IPS-20b (cell line): ENCODE data around the gene VGF.
"Not testable (repeated sequence)": the region's sequence is repeated elsewhere in the genome, so short reads cannot be mapped to it uniquely, and the experiment has no call there.

ENCODE experiments used
- H3K27ac ChIP-seq: one replicate; pipeline ENCODE4 v1.5.1; 2013; ENCODE audit warnings: low read length
- H3K27me3 ChIP-seq: 2 replicates; pipeline ENCODE4 v1.6.1; 2013; ENCODE audit warnings: mild to moderate bottlenecking, low read length, inconsistent platforms; ENCODE audit not compliant: insufficient read depth
- H3K36me3 ChIP-seq: 2 replicates; pipeline ENCODE4 v1.6.1; 2013; ENCODE audit warnings: low read depth, mild to moderate bottlenecking, inconsistent platforms, low read length, moderate library complexity; ENCODE audit not compliant: insufficient read depth
- H3K4me1 ChIP-seq: 2 replicates; pipeline ENCODE4 v1.6.1; 2013; ENCODE audit warnings: mild to moderate bottlenecking, control low read depth, inconsistent platforms, low read length, moderate library complexity; ENCODE audit not compliant: insufficient read depth
- H3K4me3 ChIP-seq: 2 replicates; pipeline ENCODE4 v1.5.1; 2013; ENCODE audit warnings: mild to moderate bottlenecking, low read length, inconsistent platforms
- H3K9ac ChIP-seq: 2 replicates; pipeline ENCODE4 v1.6.1; 2013; ENCODE audit warnings: low read depth, mild to moderate bottlenecking, inconsistent platforms, low read length, moderate library complexity
- H3K9me3 ChIP-seq: 2 replicates; pipeline ENCODE4 v1.6.1; 2013; ENCODE audit warnings: mild to moderate bottlenecking, low read depth, low read length, inconsistent platforms; ENCODE audit not compliant: insufficient read depth

The VGF gene

GRCh38 chr7:101153969-101154692 is 11.2 kb downstream of the VGF start, which contains the start of gene AP1S1:
TSS of gene AP1S1 (plus strand) at chr7:101154476. CDS start at chr7:101154515, 39 bp downstream.
- Histone ChIP-seq H3K27ac (no peak within 1 kb of the TSS), H3K27me3 (peaks cover 10% of the 10 kb centered on the region; the same call in 1 of the 2 replicates), H3K36me3 (peaks cover 5% of the 10 kb centered on the region; the same call in 1 of the 2 replicates), H3K4me1 (peaks cover 19% of the 10 kb centered on the region), H3K9me3 (no peaks in the 10 kb centered on the region), H3K4me3 (peak within 1 kb of the TSS; percentile 82), H3K9ac (peak within 1 kb of the TSS; percentile 85; the same call in 1 of the 2 replicates)

- H3K4me1 ChIP-seq: peaks cover 18% of the 10 kb centered on the region
- H3K27ac ChIP-seq: no peak overlapping the region
- no peak overlapping the region for H3K4me3 ChIP-seq
- peaks cover 10% of the 10 kb centered on the region; the same call in 1 of the 2 replicates for H3K27me3 ChIP-seq
- H3K9ac ChIP-seq: no peak overlapping the region
- no peaks in the 10 kb centered on the region for H3K9me3 ChIP-seq
- no peaks in the 10 kb centered on the region for H3K36me3 ChIP-seq
These were observed 13.3 kb downstream of the VGF start for GRCh38 chr7:101151908-101152651.

- peaks cover 8% of the 10 kb centered on the region; the same call in 1 of the 2 replicates for H3K36me3 ChIP-seq
- peaks cover 3% of the 10 kb centered on the region for H3K4me1 ChIP-seq
- H3K27ac ChIP-seq: no peak overlapping the region
- H3K4me3 ChIP-seq: no peak overlapping the region
- H3K9ac ChIP-seq: no peak overlapping the region
- no peaks in the 10 kb centered on the region for H3K9me3 ChIP-seq
- no peaks in the 10 kb centered on the region for H3K27me3 ChIP-seq
These were observed 24.5 kb downstream of the VGF start for GRCh38 chr7:101140746-101141382.

GRCh38 chr7:101140339-101140699 is 25.1 kb downstream of the VGF start:
- H3K27ac ChIP-seq: no peak overlapping the region
- H3K9ac ChIP-seq: no peak overlapping the region

GRCh38 chr7:101138213-101138870 is 27.0 kb downstream of the VGF start:
- H3K4me3 ChIP-seq: 0 out of 2 replicates have a peak overlapping the region, but pooled peaks have one; percentile 27
- H3K27me3 ChIP-seq: no peaks in the 10 kb centered on the region
- peak overlapping the region; percentile 3; the same call in 1 of the 2 replicates for H3K9ac ChIP-seq
- peaks cover 3% of the 10 kb centered on the region for H3K4me1 ChIP-seq
- peaks cover 8% of the 10 kb centered on the region; the same call in 1 of the 2 replicates for H3K36me3 ChIP-seq
- H3K27ac ChIP-seq: no peak overlapping the region
- no peaks in the 10 kb centered on the region for H3K9me3 ChIP-seq

More at GRCh38 chr7:101140339-101140699, 25.1 kb downstream of the VGF start:
- H3K9me3 ChIP-seq: no peaks in the 10 kb centered on the region
- H3K36me3 ChIP-seq: peaks cover 8% of the 10 kb centered on the region; the same call in 1 of the 2 replicates
- H3K4me3 ChIP-seq: no peak overlapping the region
- peaks cover 3% of the 10 kb centered on the region for H3K4me1 ChIP-seq
- H3K27me3 ChIP-seq: no peaks in the 10 kb centered on the region

- no peaks in the 10 kb centered on the region for H3K9me3 ChIP-seq
- no peak overlapping the region for H3K9ac ChIP-seq
- peaks cover 8% of the 10 kb centered on the region; the same call in 1 of the 2 replicates for H3K36me3 ChIP-seq
- H3K27ac ChIP-seq: no peak overlapping the region
- H3K4me1 ChIP-seq: peaks cover 3% of the 10 kb centered on the region
- H3K4me3 ChIP-seq: no peak overlapping the region
- H3K27me3 ChIP-seq: no peaks in the 10 kb centered on the region
These were observed 27.6 kb downstream of the VGF start for GRCh38 chr7:101137651-101138212.

- no peak overlapping the region for H3K27ac ChIP-seq
- H3K9ac ChIP-seq: peak overlapping the region; percentile 14; the same call in 1 of the 2 replicates
- H3K4me3 ChIP-seq: no peak overlapping the region
- H3K9me3 ChIP-seq: no peaks in the 10 kb centered on the region
- no peaks in the 10 kb centered on the region; the same call in 1 of the 2 replicates for H3K4me1 ChIP-seq
- H3K27me3 ChIP-seq: no peaks in the 10 kb centered on the region
- peaks cover 8% of the 10 kb centered on the region; the same call in 1 of the 2 replicates for H3K36me3 ChIP-seq
These were observed 30.9 kb downstream of the VGF start for GRCh38 chr7:101134399-101134980.

GRCh38 chr7:101133621-101134398 is 31.6 kb downstream of the VGF start:
- Histone ChIP-seq H3K36me3 (peaks cover 8% of the 10 kb centered on the region; the same call in 1 of the 2 replicates), H3K9ac (no peak overlapping the region; the same call in 1 of the 2 replicates), H3K27me3 (no peaks in the 10 kb centered on the region), H3K4me3 (no peak overlapping the region), H3K9me3 (no peaks in the 10 kb centered on the region), H3K4me1 (no peaks in the 10 kb centered on the region; the same call in 1 of the 2 replicates), H3K27ac (no peak overlapping the region)

- H3K4me3 ChIP-seq, H3K27ac ChIP-seq, H3K36me3 ChIP-seq: not testable (repeated sequence)
These were observed 32.5 kb downstream of the VGF start for GRCh38 chr7:101132626-101133600.

More at GRCh38 chr7:101132626-101133600, 32.5 kb downstream of the VGF start:
- H3K27me3 ChIP-seq, H3K4me1 ChIP-seq, H3K9ac ChIP-seq, H3K9me3 ChIP-seq: not testable (repeated sequence)
